ENCODE results near the gene PC. TPM values are rescaled to one million over a fixed set of nuclear protein-coding genes. Genes with fewer than 3 reads are reported as not detected.
A peak's percentile ranks its signal among the peaks of the same experiment; 100 is the strongest.

Gene PC
- total RNA-seq, 1 donor from 2014 or later: 9.5 TPM

DNA sequence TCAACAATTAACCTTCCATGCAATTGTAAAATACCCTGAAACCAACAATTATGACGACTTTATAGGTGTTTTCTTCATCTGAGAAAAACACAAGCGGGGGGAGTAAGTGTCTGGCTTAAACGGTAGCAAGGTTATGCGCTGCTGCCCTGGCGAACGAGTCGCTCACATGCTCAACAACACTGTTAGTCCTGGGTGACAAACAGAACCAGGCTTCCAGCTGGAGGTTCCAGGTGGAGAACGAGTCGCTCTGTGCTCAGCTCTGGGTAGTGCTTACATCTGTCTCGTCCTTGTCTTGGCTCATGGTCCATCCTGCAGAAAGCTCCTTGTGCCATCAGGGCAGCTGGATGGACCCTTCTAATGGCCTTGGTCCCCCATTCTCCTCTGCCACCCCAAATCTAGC, 48.2 kb downstream of the PC start:
- DNase-seq: no peak

GRCh38 chr11:66909181-66909580, 49.0 kb downstream of the PC start:
- DNase-seq: no peak

DNA sequence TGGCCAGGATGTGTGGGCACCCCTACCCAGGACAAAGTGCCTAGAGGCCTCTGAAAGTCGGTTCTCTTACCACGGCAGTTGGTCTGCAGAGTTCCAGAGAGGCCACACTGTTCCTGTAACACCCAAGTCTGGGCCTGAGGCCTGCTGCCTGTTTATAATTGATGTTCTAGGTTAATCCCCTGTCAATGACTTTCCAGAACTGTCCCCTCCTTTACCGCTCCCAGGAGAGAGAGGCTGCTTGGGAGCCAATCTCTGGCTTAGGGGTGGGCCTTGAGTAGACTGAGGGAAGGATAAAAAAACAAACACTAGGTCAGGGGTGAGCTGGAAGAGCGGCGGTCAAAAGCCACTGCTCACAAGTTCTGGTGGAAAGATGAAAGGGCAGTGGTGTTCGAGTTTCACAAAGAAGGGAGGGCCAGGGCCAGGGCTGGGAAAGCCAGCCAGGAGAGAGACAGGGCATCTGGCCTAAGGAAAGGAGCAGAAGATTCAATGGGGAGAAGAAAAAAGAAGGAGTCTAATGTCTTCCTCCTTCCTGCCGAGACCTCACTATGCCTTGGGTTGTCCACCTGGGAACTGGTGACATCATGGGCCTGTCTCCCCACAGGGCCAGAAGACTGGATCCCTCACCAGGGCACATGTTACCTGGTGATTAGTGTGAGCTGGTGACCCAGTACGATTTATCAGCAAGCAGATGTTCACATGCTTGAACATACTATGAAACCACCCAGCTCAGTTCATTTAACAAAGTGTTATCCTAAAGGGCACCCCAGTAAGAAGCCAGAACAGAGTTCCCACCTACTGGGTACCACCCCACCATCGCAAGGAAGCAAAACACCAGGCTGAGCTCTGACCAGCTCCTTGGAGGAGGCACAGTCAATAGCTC, 50.2 kb downstream of the PC start:
- no peak for DNase-seq

GRCh38 chr11:66906061-66906733, 52.0 kb downstream of the PC start:
- DNase-seq: no peak

GRCh38 chr11:66905631-66906030, 52.6 kb downstream of the PC start:
- DNase-seq: no peak

GRCh38 chr11:66904981-66905521, 53.1 kb downstream of the PC start:
- no peak for DNase-seq

DNA sequence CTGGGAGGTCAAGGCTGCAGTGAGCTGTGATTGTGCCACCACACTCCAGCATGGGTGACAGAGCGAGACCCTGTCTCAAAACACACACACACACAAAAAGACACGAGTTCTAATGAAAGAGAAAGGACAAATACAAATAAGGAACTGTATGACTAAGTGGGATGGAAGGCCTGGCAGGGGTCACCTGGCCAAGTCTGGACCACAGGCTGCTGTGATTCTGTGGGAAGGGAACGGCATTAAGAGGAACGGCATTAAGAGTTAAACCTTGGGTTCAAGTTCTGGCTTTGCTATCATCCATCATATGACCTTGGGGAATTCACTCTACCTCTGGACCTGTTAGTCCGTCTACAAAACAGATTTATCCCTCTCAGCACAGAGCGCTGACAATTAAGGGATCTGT, 53.6 kb downstream of the PC start:
- DNase-seq: no peak

- DNase-seq: no peak
Observed at GRCh38 chr11:66904055-66904454, 54.1 kb downstream of the PC start.

DNA sequence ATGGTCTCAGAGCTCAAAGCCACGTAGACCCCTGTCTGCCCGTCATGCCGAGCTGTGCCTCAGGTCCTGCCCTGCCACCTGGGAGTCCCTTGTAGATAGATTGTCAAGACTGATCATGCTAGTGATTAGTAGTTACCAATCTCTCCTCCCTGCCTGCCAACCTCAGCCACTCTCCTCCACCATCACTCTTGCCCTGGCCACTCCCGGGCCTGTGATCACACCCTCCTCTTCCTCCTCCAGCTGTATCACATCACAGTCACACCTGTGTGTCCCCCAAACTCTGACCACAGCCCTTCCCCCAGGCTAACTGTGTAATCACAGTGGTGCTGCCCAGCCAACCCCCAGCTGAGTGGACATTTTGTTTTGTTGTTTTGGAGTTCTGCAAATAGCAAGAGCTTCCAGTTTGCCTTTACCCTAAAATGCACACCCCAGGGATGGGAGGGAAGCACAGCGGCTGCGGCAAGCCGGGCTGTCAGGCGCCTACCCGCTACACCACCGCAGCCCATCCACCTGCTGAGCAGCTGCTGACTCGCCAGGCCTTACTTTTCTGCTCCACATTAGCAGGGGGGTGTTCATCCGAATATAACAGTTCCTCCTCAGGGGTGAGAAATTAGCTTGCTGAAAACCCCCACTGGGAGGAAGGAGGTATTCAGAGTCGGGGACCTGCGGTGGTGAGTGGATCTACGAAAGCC, 55.6 kb downstream of the PC start:
- DNase-seq: no peak

- DNase-seq: no peak
Observed at GRCh38 chr11:66901964-66902390, 56.2 kb downstream of the PC start.

- DNase-seq: no peak
Observed at GRCh38 chr11:66894141-66894540, 64.0 kb downstream of the PC start.

DNA sequence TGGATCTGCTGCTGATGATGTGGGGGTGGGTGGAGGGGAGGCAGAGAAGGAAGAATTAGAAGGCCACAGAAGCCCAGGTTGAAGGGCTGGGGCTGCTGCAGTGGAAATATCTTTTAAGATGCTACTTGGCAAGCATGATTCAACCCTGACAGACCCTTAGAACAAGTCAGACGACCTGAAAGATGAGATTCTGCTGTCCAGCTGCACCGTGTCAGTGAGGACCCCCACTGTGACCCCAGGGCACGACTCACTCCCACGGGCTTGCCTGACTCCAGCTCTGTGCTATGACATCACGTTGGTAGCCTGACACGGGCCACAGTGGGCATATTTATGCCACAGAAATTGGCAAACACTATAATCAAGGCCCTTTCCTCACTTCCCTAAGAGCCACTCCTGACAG, 65.3 kb downstream of the PC start:
- DNase-seq: no peak

DNA sequence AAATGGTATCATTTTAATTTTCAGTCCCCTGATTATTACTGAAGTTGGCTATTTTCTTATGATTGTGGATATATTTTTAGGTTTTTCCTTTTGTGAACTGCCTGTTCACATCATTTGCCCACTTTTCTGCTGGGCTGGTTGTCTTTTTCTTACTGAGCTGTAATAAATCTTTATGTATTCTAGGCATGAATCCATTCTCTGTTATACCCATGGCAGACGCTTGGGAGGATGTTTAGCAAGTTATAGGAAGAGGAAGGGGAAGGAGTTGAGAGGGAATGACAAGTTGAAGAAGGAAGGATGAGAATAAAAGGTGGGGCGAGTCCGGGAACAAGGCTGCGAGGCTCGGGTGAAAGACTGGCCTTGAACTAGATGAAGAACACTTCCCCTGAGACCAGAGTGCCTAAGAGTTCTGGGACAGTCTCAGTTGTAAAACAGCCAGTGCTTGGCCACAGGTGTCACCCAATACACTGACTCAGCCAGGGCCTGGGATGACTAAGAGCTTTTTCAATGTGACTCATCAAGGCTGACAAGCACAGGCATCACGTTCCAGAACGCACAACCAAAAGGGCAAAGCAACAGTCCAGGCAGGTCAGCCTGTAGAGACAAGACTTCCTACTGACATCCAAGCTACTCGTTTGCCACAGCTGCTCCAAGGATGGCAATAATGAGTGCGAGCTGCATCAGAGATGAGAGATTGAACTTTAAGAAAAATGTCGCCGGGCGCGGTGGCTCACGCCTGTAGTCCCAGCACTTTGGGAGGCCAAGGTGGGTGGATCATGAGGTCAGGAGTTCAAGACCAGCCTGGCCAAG, 66.1 kb downstream of the PC start:
- DNase-seq: peak; percentile 59

DNA sequence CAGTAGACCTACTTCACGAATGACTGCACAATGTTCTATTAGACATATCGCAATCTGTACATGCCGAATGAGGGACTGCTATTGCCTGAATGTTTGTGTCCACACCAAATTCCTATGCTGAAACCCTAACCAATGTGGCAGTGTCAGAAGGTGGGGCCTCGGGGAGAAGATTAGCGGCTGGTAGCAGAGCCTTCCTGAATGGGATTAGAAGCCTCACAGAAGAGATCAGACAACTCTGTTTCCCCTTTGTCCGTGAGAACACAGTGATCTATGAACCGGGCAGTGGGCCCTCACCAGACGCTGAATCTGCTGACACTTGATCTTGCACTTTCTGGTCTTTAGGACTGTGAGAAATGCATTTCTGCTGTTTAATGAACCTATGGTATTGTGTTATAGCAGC, 68.2 kb downstream of the PC start:
- no peak for DNase-seq

DNA sequence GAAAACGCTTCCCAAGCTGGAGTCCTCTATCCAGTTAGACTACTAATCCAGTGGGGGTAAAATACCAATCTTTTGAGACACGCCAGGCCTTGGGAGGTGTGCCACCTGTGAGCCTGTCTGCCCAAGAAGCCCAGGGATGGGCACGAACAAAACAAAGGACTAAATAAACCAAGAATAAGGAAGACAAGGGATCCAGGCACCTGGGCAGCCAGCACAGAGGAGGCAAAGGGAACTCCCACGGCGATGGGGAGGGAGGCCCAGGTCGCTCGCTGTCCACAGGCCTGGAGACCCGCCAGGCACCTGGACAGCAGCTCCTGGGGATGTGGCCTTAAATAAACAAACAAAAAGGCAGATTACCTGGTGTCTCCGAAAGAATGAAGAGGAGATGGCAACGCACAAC, 69.9 kb downstream of the PC start:
- no peak for DNase-seq

DNA sequence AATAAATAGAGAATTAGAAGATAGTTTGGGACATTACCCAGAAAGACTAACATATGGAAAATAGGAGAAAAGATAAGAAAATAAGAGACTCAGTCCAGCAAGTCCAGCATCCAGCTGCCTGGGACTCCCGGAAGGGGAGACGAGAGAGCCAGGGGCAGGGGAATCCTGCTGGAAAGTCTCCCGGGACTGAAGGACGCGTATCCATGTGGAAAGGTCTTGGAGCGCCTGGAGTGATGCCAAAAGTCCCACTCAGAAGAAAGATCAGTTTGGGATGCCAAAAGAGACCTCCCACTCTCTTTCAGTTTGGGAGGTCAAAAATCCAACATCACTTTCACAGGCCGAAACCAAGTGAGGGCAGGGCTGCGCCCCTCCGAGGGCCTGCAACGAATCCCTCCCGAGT, 70.7 kb downstream of the PC start:
- no peak for DNase-seq

DNA sequence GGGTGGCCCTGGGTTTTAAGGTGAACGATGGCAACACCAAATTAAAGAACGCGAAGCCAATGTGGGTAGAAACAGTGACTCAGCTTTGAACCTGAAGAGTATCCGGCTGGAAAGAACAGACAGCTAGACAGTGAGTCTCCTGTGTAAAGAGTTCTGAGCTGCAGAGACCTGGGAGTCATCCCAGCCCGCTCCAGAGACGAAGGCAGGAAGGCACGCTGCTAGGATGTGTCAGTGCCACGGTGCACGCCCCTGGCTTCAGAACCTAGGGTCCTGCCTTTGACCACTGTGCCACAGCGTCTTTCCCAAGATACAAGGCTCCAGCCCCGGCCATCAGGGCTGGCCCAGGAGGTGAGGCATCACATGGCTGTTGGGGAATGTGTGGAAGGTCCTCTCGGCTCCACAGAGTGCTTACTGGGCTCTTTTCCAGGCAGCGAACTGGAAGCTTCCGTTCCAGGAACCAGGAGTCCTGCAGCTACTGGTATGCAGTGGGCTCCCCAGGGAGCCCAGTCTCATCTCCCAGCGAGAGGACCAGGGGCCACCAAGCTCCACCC, 71.4 kb downstream of the PC start:
- no peak for DNase-seq

GRCh38 chr11:66885950-66886440, 72.2 kb downstream of the PC start:
- DNase-seq: no peak

GRCh38 chr11:66885469-66885868, 72.7 kb downstream of the PC start:
- DNase-seq: no peak

GRCh38 chr11:66884443-66884842, 73.7 kb downstream of the PC start:
- DNase-seq: no peak
